Measurements from ENCODE around the gene PPP3CA. TPM values are rescaled to one million over a fixed set of nuclear protein-coding genes. Genes with fewer than 3 reads are reported as not detected.
A peak's percentile ranks its signal among the peaks of the same experiment; 100 is the strongest.

Gene PPP3CA
- total RNA-seq, 2 donors from 2014 or later, result 36.6 to 39.2 TPM

DNA sequence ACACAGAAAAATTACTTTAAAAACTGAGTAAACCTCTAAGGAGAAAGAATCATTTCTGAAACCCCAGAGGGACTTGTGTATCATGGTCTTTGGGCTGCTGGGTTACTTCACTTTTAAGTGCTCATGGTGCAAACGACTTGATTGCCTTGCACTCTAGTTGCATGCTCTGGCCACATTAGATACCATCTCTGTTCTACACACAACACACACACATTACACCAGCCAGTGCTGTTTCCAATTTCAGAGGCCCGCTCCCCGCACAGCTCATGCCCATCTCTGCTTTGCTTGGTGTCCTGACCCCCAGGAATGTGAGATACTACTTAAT lies 2.1 kb downstream of the PPP3CA start:
- TF ChIP-seq, protein P1, sequence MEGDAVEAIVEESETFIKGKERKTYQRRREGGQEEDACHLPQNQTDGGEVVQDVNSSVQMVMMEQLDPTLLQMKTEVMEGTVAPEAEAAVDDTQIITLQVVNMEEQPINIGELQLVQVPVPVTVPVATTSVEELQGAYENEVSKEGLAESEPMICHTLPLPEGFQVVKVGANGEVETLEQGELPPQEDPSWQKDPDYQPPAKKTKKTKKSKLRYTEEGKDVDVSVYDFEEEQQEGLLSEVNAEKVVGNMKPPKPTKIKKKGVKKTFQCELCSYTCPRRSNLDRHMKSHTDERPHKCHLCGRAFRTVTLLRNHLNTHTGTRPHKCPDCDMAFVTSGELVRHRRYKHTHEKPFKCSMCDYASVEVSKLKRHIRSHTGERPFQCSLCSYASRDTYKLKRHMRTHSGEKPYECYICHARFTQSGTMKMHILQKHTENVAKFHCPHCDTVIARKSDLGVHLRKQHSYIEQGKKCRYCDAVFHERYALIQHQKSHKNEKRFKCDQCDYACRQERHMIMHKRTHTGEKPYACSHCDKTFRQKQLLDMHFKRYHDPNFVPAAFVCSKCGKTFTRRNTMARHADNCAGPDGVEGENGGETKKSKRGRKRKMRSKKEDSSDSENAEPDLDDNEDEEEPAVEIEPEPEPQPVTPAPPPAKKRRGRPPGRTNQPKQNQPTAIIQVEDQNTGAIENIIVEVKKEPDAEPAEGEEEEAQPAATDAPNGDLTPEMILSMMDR (conservative IDR thresholded peaks at IDR 0.05), result no peak
- H3K4me3 ChIP-seq (ENCODE audit: low read length), result peak overlapping the region; percentile 79
- no peak overlapping the region for H3K27ac ChIP-seq (ENCODE audit: low read depth, low read length)
- Mint-ChIP-seq H3K27ac (no peak overlapping the region), H3K27me3 (ENCODE audit: insufficient read depth) (peaks cover 22% of the 10 kb centered on the region), H3K4me1 (peaks cover 20% of the 10 kb centered on the region), H3K9me3 (no peaks in the 10 kb centered on the region), H3K4me3 (peak overlapping the region; percentile 90), H3K36me3 (ENCODE audit: low read depth) (no peaks in the 10 kb centered on the region)
- no peaks in the 10 kb centered on the region for H3K9me3 ChIP-seq (ENCODE audit: control insufficient read depth, low read length)
- WGBS, 2 experiments (ENCODE audit: insufficient coverage in 1 of 2, insufficient read length in 1 of 2), result 55% methylated on average over 3 of the region's 3 CpGs; no CpG with 5 or more reads in 1 of the 2 experiments
- no peak for DNase-seq
- H3K4me1 ChIP-seq (ENCODE audit: control insufficient read depth, insufficient read depth, low read length), result no peaks in the 10 kb centered on the region
- peaks cover 13% of the 10 kb centered on the region for H3K27me3 ChIP-seq (ENCODE audit: control insufficient read depth, insufficient read depth, low read length, poor library complexity, severe bottlenecking)
- H3K36me3 ChIP-seq (ENCODE audit: control insufficient read depth, insufficient read depth, low read length), result no peaks in the 10 kb centered on the region
- H3K9ac ChIP-seq (ENCODE audit: extremely low read depth, low read length, poor library complexity, severe bottlenecking), result no peak overlapping the region

DNA sequence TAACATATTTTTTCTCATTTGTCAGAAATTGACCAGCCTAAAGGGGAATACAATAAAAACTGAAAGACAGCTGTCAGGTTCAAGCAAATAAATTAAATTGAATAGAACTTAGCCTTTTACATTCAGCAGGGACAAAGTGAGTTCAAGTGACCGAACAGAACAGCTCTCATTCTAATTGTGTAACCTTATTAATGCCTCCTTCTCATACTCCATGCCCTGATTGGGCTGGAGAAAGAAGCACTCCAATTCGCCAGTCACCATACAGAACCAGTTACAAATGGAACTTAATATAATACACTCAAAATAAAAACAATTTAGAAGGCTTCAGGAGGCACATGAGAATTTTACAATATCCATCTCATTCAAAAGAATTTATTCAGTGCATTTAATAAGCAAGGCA lies 8.0 kb downstream of the PPP3CA start:
- H3K4me3 Mint-ChIP-seq, result no peak overlapping the region
- no peak for DNase-seq
- H3K9me3 ChIP-seq (ENCODE audit: control insufficient read depth, low read length), result no peaks in the 10 kb centered on the region
- no peak overlapping the region for H3K9ac ChIP-seq (ENCODE audit: extremely low read depth, low read length, poor library complexity, severe bottlenecking)
- WGBS, 2 experiments (ENCODE audit: insufficient coverage in 1 of 2, insufficient read length in 1 of 2), result 82 to 100% methylated on average over 1 to 2 of the region's 2 CpGs
- no peak overlapping the region for H3K4me3 ChIP-seq (ENCODE audit: low read length)
- no peaks in the 10 kb centered on the region for H3K36me3 ChIP-seq (ENCODE audit: control insufficient read depth, insufficient read depth, low read length)
- no peaks in the 10 kb centered on the region for H3K4me1 ChIP-seq (ENCODE audit: control insufficient read depth, insufficient read depth, low read length)
- peaks cover 2% of the 10 kb centered on the region for H3K36me3 Mint-ChIP-seq (ENCODE audit: low read depth)
- no peaks in the 10 kb centered on the region for H3K27me3 ChIP-seq (ENCODE audit: control insufficient read depth, insufficient read depth, low read length, poor library complexity, severe bottlenecking)
- TF ChIP-seq, protein P1 (conservative IDR thresholded peaks at IDR 0.05), result no peak
- no peak overlapping the region for H3K27ac ChIP-seq (ENCODE audit: low read depth, low read length)
- H3K27ac Mint-ChIP-seq, result no peak overlapping the region
- H3K9me3 Mint-ChIP-seq, result no peaks in the 10 kb centered on the region
- H3K27me3 Mint-ChIP-seq (ENCODE audit: insufficient read depth), result no peaks in the 10 kb centered on the region
- peaks cover 41% of the 10 kb centered on the region for H3K4me1 Mint-ChIP-seq

DNA sequence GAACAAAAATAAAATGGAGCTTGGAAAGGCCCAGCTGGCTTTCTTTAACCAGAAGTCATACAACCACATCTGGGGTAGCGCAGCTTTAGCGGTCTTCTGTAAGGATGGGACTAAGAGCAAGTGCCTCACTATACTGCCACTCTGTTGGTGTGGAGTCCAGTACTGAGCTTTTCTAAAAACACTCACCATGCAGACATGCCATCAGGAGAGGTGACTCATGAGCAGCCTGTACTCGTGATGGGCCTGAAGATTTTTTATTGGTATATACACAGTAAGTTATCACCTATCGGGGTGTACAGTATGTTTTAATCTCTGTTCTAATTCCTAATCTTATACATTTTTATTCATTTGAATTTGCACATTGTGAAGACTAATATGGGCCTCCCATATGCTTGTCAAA lies 9.6 kb downstream of the PPP3CA start:
- no peak for DNase-seq
- Histone ChIP-seq H3K4me1 (ENCODE audit: control insufficient read depth, insufficient read depth, low read length) (no peaks in the 10 kb centered on the region), H3K9me3 (ENCODE audit: control insufficient read depth, low read length) (no peaks in the 10 kb centered on the region), H3K27ac (ENCODE audit: low read depth, low read length) (no peak overlapping the region), H3K36me3 (ENCODE audit: control insufficient read depth, insufficient read depth, low read length) (no peaks in the 10 kb centered on the region), H3K9ac (ENCODE audit: extremely low read depth, low read length, poor library complexity, severe bottlenecking) (no peak overlapping the region), H3K27me3 (ENCODE audit: control insufficient read depth, insufficient read depth, low read length, poor library complexity, severe bottlenecking) (no peaks in the 10 kb centered on the region), H3K4me3 (ENCODE audit: low read length) (no peak overlapping the region)
- Mint-ChIP-seq H3K27ac (no peak overlapping the region), H3K4me1 (peaks cover 31% of the 10 kb centered on the region), H3K4me3 (no peak overlapping the region), H3K27me3 (ENCODE audit: insufficient read depth) (no peaks in the 10 kb centered on the region), H3K36me3 (ENCODE audit: low read depth) (peaks cover 3% of the 10 kb centered on the region), H3K9me3 (no peaks in the 10 kb centered on the region)
- WGBS, 2 experiments (ENCODE audit: insufficient coverage in 1 of 2, insufficient read length in 1 of 2), result 88 to 93% methylated on average over 2 to 3 of the region's 4 CpGs
- TF ChIP-seq, protein P1 (conservative IDR thresholded peaks at IDR 0.05), result no peak
